ENCODE data around the gene HOTAIR.

Gene HOTAIR

DNA sequence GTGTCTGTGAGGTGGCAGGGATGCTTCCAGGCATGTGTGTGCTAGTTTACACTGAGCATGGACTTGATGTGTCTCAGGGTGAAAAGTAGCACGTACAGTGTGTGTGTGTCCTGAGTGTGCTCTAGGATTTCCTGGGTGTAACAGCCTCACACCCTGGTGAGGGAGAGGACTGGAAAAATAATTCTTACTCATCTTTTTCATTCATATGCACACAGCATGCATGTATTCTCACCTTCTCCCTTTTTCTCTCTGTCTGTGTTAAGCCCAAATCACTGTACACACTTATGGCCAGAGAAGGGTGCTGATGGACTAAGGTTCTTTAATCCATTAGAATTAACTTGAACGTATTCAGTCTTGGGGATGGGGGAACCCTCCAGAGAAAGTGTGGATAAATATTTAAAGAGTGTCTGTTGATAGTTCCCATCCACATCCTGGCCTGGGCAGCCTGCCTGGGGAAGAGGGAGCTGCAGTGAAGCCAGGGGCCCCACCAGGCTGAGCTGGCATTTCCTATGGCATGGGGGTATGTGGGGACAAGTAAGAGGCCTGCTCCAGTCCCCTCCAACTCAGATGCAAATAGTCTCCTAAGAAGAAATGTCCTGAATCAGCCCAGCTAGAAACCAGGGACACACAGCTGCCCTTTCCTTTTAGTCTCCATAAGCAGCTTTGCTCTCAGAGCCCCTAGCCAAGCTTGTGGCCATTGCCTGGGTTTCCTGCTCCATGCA is 32.9 kb upstream of the HOTAIR start:
- TF ChIP-seq GATA1 (IDR thresholded peaks at IDR 0.05; ENCODE audit: low read depth, low read length) = no peak
- TF ChIP-seq POLR2A (IDR thresholded peaks at IDR 0.05; ENCODE audit: low read length) = no peak
- no peak for DNase-seq

DNA sequence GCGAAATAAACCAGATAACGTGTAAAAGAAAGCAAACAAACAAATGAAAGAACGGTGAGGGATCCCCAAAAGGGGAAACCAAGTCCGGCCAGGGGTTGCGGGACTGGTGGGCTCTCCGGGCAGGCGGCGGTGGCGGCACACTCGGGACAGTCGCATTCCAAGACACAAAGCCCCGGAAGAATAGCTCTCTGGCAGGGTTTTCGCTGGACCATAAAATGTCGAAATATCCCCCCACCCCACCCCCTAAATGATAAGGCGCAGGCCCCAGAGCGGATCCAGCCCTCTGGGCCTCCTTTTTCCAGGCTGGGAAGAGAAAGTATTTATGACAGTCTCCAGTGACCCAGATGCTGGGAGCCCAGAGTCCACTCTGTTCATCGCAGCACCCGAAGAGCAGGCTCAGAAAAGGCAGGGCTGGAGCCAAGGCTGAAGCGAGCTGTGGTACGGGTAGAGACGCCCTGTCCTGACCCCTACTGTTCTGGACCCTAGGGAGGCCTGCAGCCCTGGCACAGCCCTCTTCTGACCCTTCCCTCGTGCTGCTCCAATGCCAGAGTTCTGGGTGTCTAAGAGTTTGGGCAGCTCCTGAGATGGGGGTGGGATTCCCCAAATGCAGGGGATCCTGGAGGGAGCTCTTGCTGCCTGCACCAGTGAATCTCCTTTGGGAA is 31.9 kb upstream of the HOTAIR start:
- no peak for DNase-seq
- no peak for TF ChIP-seq GATA1 (IDR thresholded peaks at IDR 0.05; ENCODE audit: low read depth, low read length)
- TF ChIP-seq POLR2A (IDR thresholded peaks at IDR 0.05; ENCODE audit: low read length) = no peak

DNA sequence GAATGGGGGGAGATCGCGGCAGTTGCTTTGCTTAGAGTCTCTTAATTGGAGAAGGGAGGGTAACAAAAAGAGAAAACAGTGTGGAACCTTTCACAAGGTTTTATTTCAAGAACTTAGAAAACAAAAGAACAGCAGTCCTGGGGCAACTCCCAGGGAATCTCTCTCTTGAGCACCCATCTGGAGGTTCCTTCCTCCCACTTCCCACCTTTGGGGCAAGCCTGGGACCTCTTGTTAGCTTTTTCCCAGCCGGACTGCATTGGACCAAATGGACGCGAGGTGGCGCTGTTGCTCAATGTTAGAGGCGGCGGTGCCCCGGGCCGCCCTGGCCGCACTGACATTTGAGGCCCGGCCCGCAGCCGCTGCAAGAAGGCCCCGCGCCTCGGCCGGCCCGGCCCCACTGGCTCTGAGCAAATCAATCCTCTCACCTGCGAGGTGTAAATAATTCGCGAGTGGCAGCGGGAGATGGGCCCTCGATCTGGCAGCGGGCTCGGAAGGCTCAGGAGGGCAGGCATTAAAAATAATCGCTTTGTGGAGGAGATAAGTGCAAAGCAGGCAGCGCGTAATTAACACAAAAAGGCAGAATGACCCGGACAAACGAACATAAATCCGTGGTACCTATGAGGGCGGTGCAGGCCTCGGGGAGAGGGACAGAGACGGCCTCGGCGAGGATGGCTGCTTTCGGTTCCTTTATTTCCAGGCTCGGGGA is 31.3 kb upstream of the HOTAIR start:
- no peak for TF ChIP-seq POLR2A (IDR thresholded peaks at IDR 0.05; ENCODE audit: low read length)
- no peak for TF ChIP-seq GATA1 (IDR thresholded peaks at IDR 0.05; ENCODE audit: low read depth, low read length)
- DNase-seq = peak; percentile 76 to 89

DNA sequence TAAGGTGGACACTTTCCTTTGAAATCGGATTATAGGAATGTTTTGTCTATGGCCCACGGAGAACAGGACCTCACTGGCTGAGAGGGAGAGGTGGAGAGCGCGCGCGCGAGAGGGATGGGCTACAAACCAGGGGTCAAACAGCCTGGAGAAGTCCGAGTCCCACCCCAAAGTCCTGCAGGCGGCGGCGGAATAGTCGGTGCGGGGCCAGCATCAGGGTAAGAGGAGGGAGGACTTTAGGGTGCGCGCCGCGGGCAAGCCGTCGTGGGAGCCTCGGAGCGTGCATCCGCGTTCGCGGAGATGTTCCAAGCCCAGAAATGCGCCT is 30.7 kb upstream of the HOTAIR start:
- TF ChIP-seq POLR2A (IDR thresholded peaks at IDR 0.05; ENCODE audit: low read length) = no peak
- DNase-seq = no peak

DNA sequence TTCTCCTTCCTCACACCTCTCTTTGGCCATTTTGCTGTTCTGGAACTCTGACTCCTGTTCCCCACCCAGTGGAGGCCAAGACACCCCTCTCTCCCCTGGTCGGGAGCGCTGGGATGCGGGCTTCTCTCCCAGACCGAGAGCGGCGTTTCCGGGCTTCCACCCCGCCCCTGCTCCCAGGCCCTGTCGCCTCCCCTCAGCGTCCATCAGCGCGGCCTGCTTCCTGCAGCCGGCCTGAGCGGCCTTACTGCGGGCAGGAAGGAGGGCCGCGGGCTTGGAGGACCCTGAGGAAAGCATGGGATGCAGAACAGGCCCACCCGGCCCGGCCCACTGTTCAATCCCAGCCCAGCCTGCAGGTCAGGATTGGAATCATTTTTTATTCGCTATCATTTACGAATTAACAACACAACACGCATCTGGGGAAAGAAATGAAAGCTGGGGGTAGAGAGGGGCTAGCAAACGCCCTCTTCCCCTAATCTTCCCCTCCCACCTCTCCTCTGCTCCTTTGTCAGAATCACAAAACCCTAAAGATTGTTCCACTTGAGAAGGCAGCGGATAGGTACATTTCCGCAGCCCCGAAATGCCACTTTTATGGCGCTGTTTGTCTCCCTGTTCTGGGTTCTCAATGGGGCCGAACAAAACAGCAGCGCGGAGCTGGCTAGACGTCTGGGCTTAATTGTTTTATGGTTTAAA is 30.2 kb upstream of the HOTAIR start:
- TF ChIP-seq POLR2A (IDR thresholded peaks at IDR 0.05; ENCODE audit: low read length) (no peak), GATA1 (IDR thresholded peaks at IDR 0.05; ENCODE audit: low read depth, low read length) (no peak)
- no peak for DNase-seq

DNA sequence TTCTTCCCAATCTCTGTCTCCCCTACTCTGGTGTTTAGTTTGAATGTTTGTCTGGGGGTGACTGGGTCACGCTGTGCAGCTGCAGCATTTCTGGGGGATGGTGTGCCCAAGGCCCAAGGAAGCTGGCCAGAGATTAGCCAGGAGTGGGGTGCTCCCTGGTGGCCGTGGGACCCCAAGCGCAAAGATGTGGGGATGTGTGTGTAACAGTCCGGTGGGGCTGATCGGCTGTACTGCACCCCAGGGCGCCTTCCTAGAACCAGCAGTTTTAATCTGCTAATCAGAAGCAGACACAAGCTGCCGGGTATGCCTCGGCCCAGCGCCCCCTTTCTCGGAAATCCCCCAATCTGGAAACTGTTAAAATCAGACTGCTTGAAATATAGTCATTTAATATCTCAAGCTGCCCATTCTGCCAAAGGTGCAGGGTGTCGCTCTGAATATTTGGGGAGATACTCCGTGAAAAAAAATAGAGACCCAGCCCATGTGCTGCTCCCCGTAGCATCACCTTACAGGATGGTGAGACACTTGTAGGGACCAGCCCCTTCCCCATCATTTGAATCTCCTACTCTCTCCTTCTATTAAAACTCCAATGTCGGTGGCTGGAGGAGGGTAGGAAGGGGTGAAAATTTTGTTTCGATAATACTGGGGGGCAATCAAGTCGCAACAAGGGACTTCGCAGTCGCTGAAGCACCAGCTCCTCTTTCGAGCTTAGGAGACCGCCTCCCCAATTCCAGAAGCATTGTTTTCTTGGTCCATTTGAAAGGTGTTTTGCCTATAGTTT is 29.5 kb upstream of the HOTAIR start:
- no peak for DNase-seq
- TF ChIP-seq POLR2A (IDR thresholded peaks at IDR 0.05; ENCODE audit: low read length) = no peak
- TF ChIP-seq GATA1 (IDR thresholded peaks at IDR 0.05; ENCODE audit: low read depth, low read length) = no peak

DNA sequence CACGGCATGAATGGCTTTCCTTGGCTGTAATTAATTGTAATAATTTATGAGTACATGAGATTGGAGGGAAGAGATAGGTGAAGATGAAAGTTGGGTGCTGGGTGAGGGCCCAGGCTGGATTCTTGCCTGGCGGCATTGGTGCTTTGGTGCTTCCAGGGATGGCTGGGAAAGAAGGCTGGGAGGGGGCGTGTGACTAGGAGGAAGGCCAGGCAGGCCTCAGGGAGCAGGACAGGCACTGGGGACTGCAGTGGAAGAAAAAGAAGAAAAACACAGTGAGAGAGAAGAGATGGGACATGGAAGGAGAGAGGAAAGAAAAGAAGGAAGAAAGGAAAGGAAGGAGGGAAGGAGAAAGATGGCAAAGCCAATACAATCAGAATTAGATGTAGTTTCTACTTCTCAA is 28.9 kb upstream of the HOTAIR start:
- no peak for DNase-seq
- no peak for TF ChIP-seq POLR2A (IDR thresholded peaks at IDR 0.05; ENCODE audit: low read length)
- no peak for TF ChIP-seq GATA1 (IDR thresholded peaks at IDR 0.05; ENCODE audit: low read depth, low read length)

DNA sequence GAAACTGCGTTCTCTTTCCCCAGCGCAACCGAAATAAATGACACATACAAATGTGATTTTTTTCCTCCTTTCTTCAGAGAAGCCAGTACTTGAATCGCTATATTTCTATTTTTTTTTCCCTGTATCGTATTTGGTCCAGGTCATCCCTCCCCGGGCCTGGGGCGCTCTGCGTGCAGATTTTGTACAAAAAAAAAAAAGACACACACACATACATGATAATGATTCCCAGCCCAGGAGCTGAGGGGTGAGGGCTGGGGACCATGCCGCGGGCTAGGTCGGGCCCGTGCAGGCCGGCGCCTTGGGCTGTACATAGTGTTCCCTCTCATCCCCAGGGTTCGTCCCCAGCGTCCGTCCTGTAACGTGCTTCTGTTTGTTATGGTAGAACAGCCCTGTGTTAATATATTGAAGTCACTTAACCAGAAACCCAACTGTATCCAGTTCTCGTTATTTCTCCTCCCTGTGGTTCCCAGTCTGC is 28.2 kb upstream of the HOTAIR start:
- TF ChIP-seq POLR2A (IDR thresholded peaks at IDR 0.05; ENCODE audit: low read length) = no peak
- TF ChIP-seq GATA1 (IDR thresholded peaks at IDR 0.05; ENCODE audit: low read depth, low read length) = no peak
- no peak for DNase-seq

DNA sequence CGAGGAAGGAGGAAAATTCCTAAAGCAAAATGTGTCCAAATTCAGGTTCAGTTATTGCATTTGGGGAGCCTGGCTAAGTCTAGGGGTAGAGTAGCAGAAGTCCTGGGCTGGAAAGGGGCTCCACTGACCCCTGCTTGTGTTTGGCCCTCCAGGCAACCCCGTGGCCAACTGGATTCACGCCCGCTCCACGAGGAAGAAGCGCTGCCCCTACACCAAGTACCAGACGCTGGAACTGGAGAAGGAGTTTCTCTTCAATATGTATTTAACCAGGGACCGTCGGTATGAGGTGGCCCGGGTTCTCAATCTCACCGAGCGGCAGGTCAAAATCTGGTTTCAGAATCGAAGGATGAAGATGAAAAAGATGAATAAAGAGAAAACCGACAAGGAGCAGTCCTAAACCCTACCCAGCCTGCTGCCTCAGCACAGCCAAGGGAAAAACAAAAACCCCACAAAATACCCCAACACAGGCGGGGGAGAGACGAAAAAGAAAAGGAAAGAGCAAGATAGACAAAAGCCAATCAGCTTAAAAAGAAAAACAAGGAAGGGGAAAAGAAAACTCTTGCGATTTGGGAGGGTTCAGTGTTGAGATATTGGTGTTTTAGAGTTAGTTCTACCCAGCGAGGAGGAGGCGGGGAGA is 27.6 kb upstream of the HOTAIR start:
- DNase-seq = no peak
- no peak for TF ChIP-seq POLR2A (IDR thresholded peaks at IDR 0.05; ENCODE audit: low read length)
- TF ChIP-seq GATA1 (IDR thresholded peaks at IDR 0.05; ENCODE audit: low read depth, low read length) = no peak

DNA sequence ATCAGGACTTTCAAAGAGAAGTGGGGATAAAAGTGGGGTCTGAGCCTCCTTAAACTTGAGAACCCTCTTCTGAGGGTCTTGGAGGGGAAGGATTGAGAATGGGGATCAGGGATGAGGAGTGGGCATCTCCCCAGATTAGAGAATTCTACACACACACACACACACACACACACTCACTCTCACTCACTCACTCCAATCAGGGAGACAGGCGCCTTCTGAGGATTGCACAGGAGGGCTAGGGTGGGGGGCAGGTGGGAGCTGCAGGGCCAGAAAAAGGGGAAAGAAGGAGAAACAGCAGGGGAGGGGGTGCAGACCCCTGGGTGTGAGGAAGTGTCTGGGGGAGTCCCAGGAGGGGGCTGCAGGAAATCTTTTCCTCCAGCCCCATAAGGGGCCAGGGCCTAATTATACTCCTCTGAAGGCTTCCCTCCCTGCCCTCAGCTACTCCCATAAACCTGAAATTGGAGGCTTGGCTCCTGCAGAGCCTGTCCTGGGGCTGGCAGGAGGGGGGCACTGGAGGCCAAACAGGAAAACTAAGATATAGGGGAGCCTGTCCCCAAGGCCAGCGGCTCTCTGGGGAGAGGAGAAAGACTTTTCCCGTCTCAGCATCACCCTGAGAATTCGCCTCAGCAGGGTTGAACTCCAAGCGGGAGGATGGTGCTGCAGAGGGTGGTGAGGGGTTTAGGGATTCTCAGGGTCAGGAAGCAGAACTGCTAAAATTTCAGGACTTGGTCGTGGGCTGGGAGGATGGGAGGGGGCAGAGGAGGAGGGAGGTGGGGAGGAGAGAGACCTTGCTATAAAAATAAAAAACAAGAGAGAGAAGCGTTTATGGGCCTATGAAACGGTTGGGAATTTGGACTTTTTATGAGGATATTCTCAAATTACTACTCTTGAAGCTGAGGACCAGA is 26.8 kb upstream of the HOTAIR start:
- no peak for TF ChIP-seq POLR2A (IDR thresholded peaks at IDR 0.05; ENCODE audit: low read length)
- TF ChIP-seq GATA1 (IDR thresholded peaks at IDR 0.05; ENCODE audit: low read depth, low read length) = no peak
- no peak for DNase-seq

DNA sequence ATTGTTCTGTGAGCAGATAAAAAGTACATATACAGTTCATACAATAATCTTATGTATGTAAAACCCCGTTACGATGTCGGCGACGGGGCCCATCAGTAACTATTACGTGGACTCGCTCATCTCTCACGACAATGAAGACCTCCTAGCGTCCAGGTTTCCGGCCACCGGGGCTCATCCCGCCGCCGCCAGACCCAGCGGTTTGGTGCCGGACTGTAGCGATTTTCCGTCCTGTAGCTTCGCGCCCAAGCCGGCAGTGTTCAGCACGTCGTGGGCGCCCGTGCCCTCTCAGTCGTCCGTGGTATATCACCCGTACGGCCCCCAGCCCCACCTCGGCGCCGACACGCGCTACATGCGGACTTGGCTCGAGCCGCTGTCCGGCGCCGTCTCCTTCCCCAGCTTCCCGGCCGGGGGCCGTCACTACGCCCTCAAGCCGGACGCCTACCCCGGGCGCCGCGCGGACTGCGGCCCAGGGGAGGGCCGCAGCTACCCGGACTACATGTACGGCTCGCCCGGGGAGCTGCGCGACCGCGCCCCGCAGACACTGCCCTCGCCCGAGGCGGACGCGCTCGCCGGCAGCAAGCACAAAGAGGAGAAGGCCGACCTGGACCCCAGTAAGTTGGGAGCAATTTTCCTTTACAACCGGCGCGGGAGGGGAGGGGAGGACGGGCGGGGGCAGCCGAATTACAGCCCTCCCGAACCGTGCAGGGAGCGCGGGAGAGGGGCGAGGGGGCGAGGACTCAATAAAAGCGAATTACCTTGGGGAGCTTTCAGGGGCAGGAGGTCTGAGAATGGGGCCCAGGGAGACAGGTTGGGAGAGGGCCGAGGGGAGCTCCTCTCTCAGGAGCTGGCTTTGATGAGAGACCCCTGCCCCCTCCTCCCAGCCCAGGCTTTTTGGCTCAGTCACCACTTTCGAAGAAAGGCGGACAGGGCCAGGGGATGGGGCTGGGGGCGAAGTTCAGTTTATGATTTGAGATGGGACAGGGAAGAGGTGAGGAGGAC is 25.7 kb upstream of the HOTAIR start, which contains the start of gene HOXC9:
Gene HOXC9 (plus strand): TSS at position 46 of the 999 bp plus-strand sequence. CDS start 28 bp downstream, at position 74.
- no peak for DNase-seq
- TF ChIP-seq GATA1 (IDR thresholded peaks at IDR 0.05; ENCODE audit: low read depth, low read length) (no peak), POLR2A (IDR thresholded peaks at IDR 0.05; ENCODE audit: low read length) (no peak)
